ENCODE results near the gene POU1F1.

DNA sequence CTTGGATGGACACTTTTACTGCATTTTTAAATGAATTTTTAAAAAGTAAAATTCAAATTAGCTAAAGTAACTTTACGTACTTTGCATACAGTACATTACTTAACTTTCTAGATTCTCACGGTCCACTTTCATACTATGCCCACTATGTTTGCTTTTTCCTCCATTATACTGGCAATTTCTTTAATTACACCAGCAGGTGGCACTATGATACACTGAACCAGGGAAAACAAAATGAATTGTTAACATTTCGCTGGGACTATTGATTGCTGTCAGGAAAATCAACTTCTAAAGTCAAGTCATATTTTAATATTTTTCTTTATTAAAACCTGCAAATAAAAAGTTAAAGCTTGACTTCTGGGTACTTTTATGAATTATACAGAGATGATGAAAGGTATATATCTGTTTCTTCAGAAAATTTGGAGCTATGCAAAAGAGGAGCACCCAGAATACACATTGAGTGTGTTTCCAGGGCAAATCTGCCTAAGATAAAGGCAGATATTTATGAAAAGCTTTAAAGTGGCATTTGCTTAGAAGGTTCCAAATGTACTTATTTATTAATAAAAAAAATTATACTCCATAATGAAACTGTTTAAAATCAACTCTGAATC lies 21.8 kb upstream of the POU1F1 start:
- TF ChIP-seq GATA2 (IDR thresholded peaks at IDR 0.05; ENCODE audit: low read depth, low read length) (no peak), GATA3 (IDR thresholded peaks at IDR 0.05; ENCODE audit: low read depth, low read length) (no peak)
